OCI-LY1 (cell line): ENCODE data around the gene DEDD.

Experiments used
- H2AFZ ChIP-seq: fragments of 200-600 bp; sonication (generic), shearing (Covaris generic); 2 replicates; pipeline ENCODE4 v1.6.0; 2014; ENCODE audit warnings: antibody characterized with exemption, mild to moderate bottlenecking, low read length
- H3F3A ChIP-seq: fragments of 200-600 bp; sonication (generic), shearing (Covaris generic); 2 replicates; pipeline ENCODE4 v1.6.0; 2014; ENCODE audit warnings: mild to moderate bottlenecking, antibody characterized with exemption, low read length, moderate library complexity; ENCODE audit not compliant: insufficient read depth
- H3K27ac ChIP-seq: fragments of 200-600 bp; sonication (generic); 2 replicates; pipeline ENCODE4 v1.5.1; 2014; ENCODE audit warnings: low read length, mixed run types, mild to moderate bottlenecking, low read depth; ENCODE audit not compliant: poor library complexity, severe bottlenecking
- H3K27me3 ChIP-seq: fragments of 200-600 bp; sonication (generic); 2 replicates; pipeline ENCODE4 v1.6.0; 2014; ENCODE audit warnings: antibody characterized with exemption, mild to moderate bottlenecking, low read length, moderate library complexity; ENCODE audit not compliant: insufficient read depth
- H3K36me3 ChIP-seq: fragments of 200-600 bp; sonication (generic); 2 replicates; pipeline ENCODE4 v1.6.1; 2014; ENCODE audit warnings: mild to moderate bottlenecking, antibody characterized with exemption, low read length, moderate library complexity, mixed read lengths; ENCODE audit not compliant: insufficient read depth
- H3K4me1 ChIP-seq: fragments of 200-600 bp; sonication (generic); 2 replicates; pipeline ENCODE4 v1.5.1; 2014; ENCODE audit warnings: mild to moderate bottlenecking, low read length, moderate library complexity; ENCODE audit not compliant: insufficient read depth, severe bottlenecking
- H3K4me2 ChIP-seq: fragments of 200-600 bp; sonication (generic), shearing (Covaris generic); 2 replicates; pipeline ENCODE4 v1.6.1; 2014; ENCODE audit warnings: low read length
- H3K4me3 ChIP-seq: fragments of 200-600 bp; sonication (generic); 2 replicates; pipeline ENCODE4 v1.5.1; 2014; ENCODE audit warnings: low read length, low read depth, mild to moderate bottlenecking, mixed read lengths; ENCODE audit not compliant: poor library complexity, severe bottlenecking
- H3K79me2 ChIP-seq: fragments of 200-600 bp; shearing (Covaris generic); 2 replicates; pipeline ENCODE4 v1.6.1; 2016; ENCODE audit warnings: mixed run types, low read length, mixed read lengths; ENCODE audit not compliant: insufficient read depth
- H3K9ac ChIP-seq: fragments of 200-600 bp; sonication (generic), shearing (Covaris generic); 2 replicates; pipeline ENCODE4 v1.6.1; 2014; ENCODE audit warnings: mild to moderate bottlenecking, low read length, mixed read lengths
- H3K9me2 ChIP-seq: fragments of 200-600 bp; sonication (generic), shearing (Covaris generic); 2 replicates; pipeline ENCODE4 v1.6.1; 2014; ENCODE audit warnings: low read depth, mild to moderate bottlenecking, low read length, mixed read lengths
- H3K9me3 ChIP-seq: fragments of 200-600 bp; shearing (Covaris generic); 2 replicates; pipeline ENCODE4 v1.6.1; 2014; ENCODE audit warnings: low read length, mixed read lengths
- H4K20me1 ChIP-seq: fragments of 200-600 bp; sonication (generic), shearing (Covaris generic); 2 replicates; pipeline ENCODE4 v1.6.0; 2016; ENCODE audit warnings: mild to moderate bottlenecking, low read length; ENCODE audit not compliant: insufficient read depth
- EZH2 ChIP-seq: fragments of 200-600 bp; sonication (generic), shearing (Covaris generic); IDR thresholded peaks from 2 replicates; pipeline ENCODE4 v1.8.0; 2017; ENCODE audit warnings: borderline replicate concordance, mixed run types, mild to moderate bottlenecking, antibody characterized with exemption, low read length, moderate library complexity, mixed read lengths
- TF ChIP-seq, protein P1 (sequence below): fragments of 200-600 bp; sonication (generic), shearing (Covaris generic); IDR thresholded peaks from 2 replicates; pipeline ENCODE4 v1.5.1; 2017; ENCODE audit warnings: mild to moderate bottlenecking, antibody characterized with exemption, low read length, moderate library complexity, mixed read lengths

DEDD gene

GRCh38 chr1:161122967-161123366 is 9.5 kb downstream of the DEDD start:
- Histone ChIP-seq H3K27ac (no peak overlapping the region), H2AFZ (no peak overlapping the region), H3F3A (no peaks in the 10 kb centered on the region), H3K4me1 (peaks cover 18% of the 10 kb centered on the region), H3K79me2 (no peaks in the 10 kb centered on the region), H3K27me3 (no peaks in the 10 kb centered on the region), H3K9ac (no peak overlapping the region), H3K9me2 (no peaks in the 10 kb centered on the region), H3K9me3 (no peaks in the 10 kb centered on the region), H4K20me1 (no peaks in the 10 kb centered on the region), H3K36me3 (peaks cover 74% of the 10 kb centered on the region), H3K4me2 (no peak overlapping the region), H3K4me3 (no peak overlapping the region)
- no peak for TF ChIP-seq EZH2
- TF ChIP-seq, protein P1, sequence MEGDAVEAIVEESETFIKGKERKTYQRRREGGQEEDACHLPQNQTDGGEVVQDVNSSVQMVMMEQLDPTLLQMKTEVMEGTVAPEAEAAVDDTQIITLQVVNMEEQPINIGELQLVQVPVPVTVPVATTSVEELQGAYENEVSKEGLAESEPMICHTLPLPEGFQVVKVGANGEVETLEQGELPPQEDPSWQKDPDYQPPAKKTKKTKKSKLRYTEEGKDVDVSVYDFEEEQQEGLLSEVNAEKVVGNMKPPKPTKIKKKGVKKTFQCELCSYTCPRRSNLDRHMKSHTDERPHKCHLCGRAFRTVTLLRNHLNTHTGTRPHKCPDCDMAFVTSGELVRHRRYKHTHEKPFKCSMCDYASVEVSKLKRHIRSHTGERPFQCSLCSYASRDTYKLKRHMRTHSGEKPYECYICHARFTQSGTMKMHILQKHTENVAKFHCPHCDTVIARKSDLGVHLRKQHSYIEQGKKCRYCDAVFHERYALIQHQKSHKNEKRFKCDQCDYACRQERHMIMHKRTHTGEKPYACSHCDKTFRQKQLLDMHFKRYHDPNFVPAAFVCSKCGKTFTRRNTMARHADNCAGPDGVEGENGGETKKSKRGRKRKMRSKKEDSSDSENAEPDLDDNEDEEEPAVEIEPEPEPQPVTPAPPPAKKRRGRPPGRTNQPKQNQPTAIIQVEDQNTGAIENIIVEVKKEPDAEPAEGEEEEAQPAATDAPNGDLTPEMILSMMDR: no peak

DNA sequence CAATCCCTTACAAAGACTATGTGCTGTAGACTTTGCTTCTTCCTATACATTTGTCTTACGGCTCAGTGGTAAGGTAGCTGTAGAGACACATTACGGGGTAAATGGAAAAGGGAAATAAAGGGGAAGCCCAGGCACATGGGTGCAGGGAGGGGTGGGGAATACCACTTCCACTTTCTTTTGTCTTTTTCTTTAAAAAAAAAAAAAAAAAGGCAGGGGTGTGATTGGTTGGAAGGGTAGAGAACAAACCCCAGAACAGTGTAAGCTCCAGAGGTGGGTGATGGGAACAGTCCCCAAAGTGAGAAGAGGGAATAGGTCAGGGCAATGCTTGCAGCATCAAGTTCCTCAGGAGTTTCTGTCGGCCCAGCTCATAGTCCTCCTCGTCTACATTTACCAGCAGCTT is 10.6 kb downstream of the DEDD start:
- no peak overlapping the region for H2AFZ ChIP-seq
- no peaks in the 10 kb centered on the region for H3F3A ChIP-seq

GRCh38 chr1:161121042-161121650 is 11.3 kb downstream of the DEDD start:
- H3K27ac ChIP-seq: no peak overlapping the region

More for the DNA sequence above, 10.6 kb downstream of the DEDD start:
- Histone ChIP-seq H3K9ac (no peak overlapping the region), H3K27me3 (no peaks in the 10 kb centered on the region), H3K4me2 (no peak overlapping the region), H3K4me1 (peaks cover 19% of the 10 kb centered on the region), H3K9me2 (no peaks in the 10 kb centered on the region), H4K20me1 (no peaks in the 10 kb centered on the region), H3K36me3 (peaks cover 63% of the 10 kb centered on the region), H3K79me2 (peaks cover 9% of the 10 kb centered on the region), H3K27ac (no peak overlapping the region), H3K9me3 (no peaks in the 10 kb centered on the region), H3K4me3 (no peak overlapping the region)
- no peak for TF ChIP-seq EZH2
- TF ChIP-seq, protein P1: no peak

More at GRCh38 chr1:161121042-161121650, 11.3 kb downstream of the DEDD start:
- Histone ChIP-seq H2AFZ (no peak overlapping the region), H3K4me1 (peaks cover 26% of the 10 kb centered on the region), H3K9me2 (no peaks in the 10 kb centered on the region), H3K4me2 (no peak overlapping the region), H3K9ac (no peak overlapping the region), H3K79me2 (peaks cover 16% of the 10 kb centered on the region), H3K36me3 (peaks cover 64% of the 10 kb centered on the region), H3K27me3 (no peaks in the 10 kb centered on the region), H4K20me1 (no peaks in the 10 kb centered on the region), H3K9me3 (no peaks in the 10 kb centered on the region), H3F3A (no peaks in the 10 kb centered on the region), H3K4me3 (no peak overlapping the region)
- TF ChIP-seq, protein P1: no peak
- TF ChIP-seq EZH2: no peak
